ENCODE results near the gene SMC2. TPM values are rescaled to one million over a fixed set of nuclear protein-coding genes. Genes with fewer than 3 reads are reported as not detected.
A peak's percentile ranks its signal among the peaks of the same experiment; 100 is the strongest.

The SMC2 gene
- total RNA-seq, 1 experiment from 2014 or later, result 36.4 TPM

- TF ChIP-seq CTCF (IDR thresholded peaks at IDR 0.05; ENCODE audit: insufficient read depth in 1 of 2, low read depth in 1 of 2, low read length in 1 of 2, severe bottlenecking in 1 of 2, unreplicated experiment in 1 of 2), result no peak
- no peaks in the 10 kb centered on the region for H3K36me3 ChIP-seq (ENCODE audit: control insufficient read depth, insufficient read depth, low read length)
- peak overlapping the region; percentile 86 for H3K4me3 Mint-ChIP-seq (ENCODE audit: unreplicated experiment)
- no peaks in the 10 kb centered on the region for H3K27me3 Mint-ChIP-seq (ENCODE audit: insufficient read depth, unreplicated experiment)
- ChIA-PET POLR2A (no interaction called here), CTCF (interaction anchor here (0.8 kb wide), 1 partner anchor 25 kb away, joined by 3 read pairs; no protein-coding TSS in a partner anchor)
- no peaks in the 10 kb centered on the region for H3K4me1 Mint-ChIP-seq (ENCODE audit: low read depth, unreplicated experiment)
- intact Hi-C loops (cut with micrococcal nuclease; ENCODE audit: unreplicated experiment), result loop anchor here (10.0 kb wide), 1 partner anchor 652 kb away; the partner anchor contains the start of gene NIPSNAP3A
- peaks cover 11% of the 10 kb centered on the region for H3K36me3 Mint-ChIP-seq (ENCODE audit: insufficient read depth, unreplicated experiment)
- peak overlapping the region; percentile 71 for H3K4me3 ChIP-seq (ENCODE audit: low read depth, low read length)
- no TSS peak for BruUV-seq (replicated peaks)
- peak overlapping the region; percentile 99 for H3K27ac Mint-ChIP-seq (ENCODE audit: unreplicated experiment)
- H3K4me1 ChIP-seq, result peaks cover 16% of the 10 kb centered on the region
- H3K9me3 Mint-ChIP-seq (ENCODE audit: unreplicated experiment), result peaks cover 12% of the 10 kb centered on the region
- no peaks in the 10 kb centered on the region for H3K9me3 ChIP-seq
- DNase-seq, result no peak
- H3K27me3 ChIP-seq (replicated peaks; ENCODE audit: control insufficient read depth, insufficient read depth, low read length), result no peaks in the 10 kb centered on the region
Observed at GRCh38 chr9:104092875-104093600, 1.1 kb upstream of the SMC2 start.

- Histone ChIP-seq H3K4me3 (ENCODE audit: low read depth, low read length) (peak overlapping the region; percentile 71), H3K36me3 (ENCODE audit: control insufficient read depth, insufficient read depth, low read length) (no peaks in the 10 kb centered on the region), H3K9me3 (no peaks in the 10 kb centered on the region), H3K4me1 (peaks cover 16% of the 10 kb centered on the region), H3K27me3 (replicated peaks; ENCODE audit: control insufficient read depth, insufficient read depth, low read length) (no peaks in the 10 kb centered on the region)
- Mint-ChIP-seq H3K36me3 (ENCODE audit: insufficient read depth, unreplicated experiment) (peaks cover 11% of the 10 kb centered on the region), H3K9me3 (ENCODE audit: unreplicated experiment) (peaks cover under 1% of the 10 kb centered on the region), H3K4me1 (ENCODE audit: low read depth, unreplicated experiment) (no peaks in the 10 kb centered on the region), H3K4me3 (ENCODE audit: unreplicated experiment) (peak overlapping the region; percentile 86), H3K27me3 (ENCODE audit: insufficient read depth, unreplicated experiment) (no peaks in the 10 kb centered on the region), H3K27ac (ENCODE audit: unreplicated experiment) (peak overlapping the region; percentile 99)
- DNase-seq, result no peak
- no peak for TF ChIP-seq CTCF (IDR thresholded peaks at IDR 0.05; ENCODE audit: insufficient read depth in 1 of 2, low read depth in 1 of 2, low read length in 1 of 2, severe bottlenecking in 1 of 2, unreplicated experiment in 1 of 2)
- BruUV-seq (replicated peaks), result TSS peak; percentile 44
- ChIA-PET CTCF (no interaction called here), POLR2A (interaction anchor here (0.6 kb wide), 1 partner anchor 607 kb away, joined by 4 read pairs; no protein-coding TSS in a partner anchor)
- intact Hi-C loops (cut with micrococcal nuclease; ENCODE audit: unreplicated experiment), result loop anchor here (1.0 to 10.0 kb wide), 2 partner anchors 16 to 650 kb away; partner anchors contain the start of gene NIPSNAP3A
Observed at GRCh38 chr9:104094534-104095015, 466 bp downstream of the SMC2 start.

- Mint-ChIP-seq H3K36me3 (ENCODE audit: insufficient read depth, unreplicated experiment) (peaks cover 26% of the 10 kb centered on the region), H3K9me3 (ENCODE audit: unreplicated experiment) (no peaks in the 10 kb centered on the region), H3K4me1 (ENCODE audit: low read depth, unreplicated experiment) (no peaks in the 10 kb centered on the region), H3K27ac (ENCODE audit: unreplicated experiment) (no peak overlapping the region), H3K27me3 (ENCODE audit: insufficient read depth, unreplicated experiment) (no peaks in the 10 kb centered on the region), H3K4me3 (ENCODE audit: unreplicated experiment) (no peak overlapping the region)
- Histone ChIP-seq H3K4me3 (ENCODE audit: low read depth, low read length) (no peak overlapping the region), H3K27me3 (replicated peaks; ENCODE audit: control insufficient read depth, insufficient read depth, low read length) (no peaks in the 10 kb centered on the region), H3K36me3 (ENCODE audit: control insufficient read depth, insufficient read depth, low read length) (no peaks in the 10 kb centered on the region; the same call in 1 of the 2 replicates), H3K9me3 (no peaks in the 10 kb centered on the region), H3K4me1 (peaks cover 5% of the 10 kb centered on the region; the same call in 1 of the 2 replicates)
- no peak for DNase-seq
- no TSS peak for BruUV-seq (replicated peaks)
- CTCF ChIA-PET, result no interaction called here
- TF ChIP-seq CTCF (IDR thresholded peaks at IDR 0.05; ENCODE audit: insufficient read depth in 1 of 2, low read depth in 1 of 2, low read length in 1 of 2, severe bottlenecking in 1 of 2, unreplicated experiment in 1 of 2), result no peak
- intact Hi-C loops (cut with micrococcal nuclease; ENCODE audit: unreplicated experiment), result loop anchor here (10.0 kb wide), 1 partner anchor 645 kb away; the partner anchor contains the start of gene NIPSNAP3A
- POLR2A ChIA-PET, result no interaction called here
Observed at GRCh38 chr9:104099630-104100029, 5.5 kb downstream of the SMC2 start.

Data from Caco-2 (cell line).